SK-N-SH treated with all-trans-retinoic acid at 6 μM for 48 hours (cell line): ENCODE results near the gene C8B.

Experiments
- ATAC-seq: fragments of 200-7000 bp; cut with Tn5 transposase; 3 replicates; pipeline ENCODE4 v1.9.1; 2020; ENCODE audit warnings: mild to moderate bottlenecking, moderate library complexity
- ARNTL ChIP-seq: fragments of 450-650 bp; formaldehyde crosslinking; IDR thresholded peaks from 2 replicates; pipeline ENCODE4 v1.5.0; 2020; ENCODE audit warnings: low read depth, mild to moderate bottlenecking, moderate library complexity, borderline replicate concordance
- BACH2 ChIP-seq: fragments of 250-450 bp; sonication (Bioruptor Pico); IDR thresholded peaks from 2 replicates; pipeline ENCODE4 v1.9.0; 2021; ENCODE audit warnings: mild to moderate bottlenecking, borderline replicate concordance
- CSDC2 ChIP-seq: fragments of 250-450 bp; sonication (Bioruptor Pico); IDR thresholded peaks from 2 replicates; pipeline ENCODE4 v1.5.0; 2020; ENCODE audit warnings: mild to moderate bottlenecking, moderate library complexity
- CSRNP3 ChIP-seq: fragments of 250-450 bp; sonication (Bioruptor Pico); IDR thresholded peaks from 2 replicates; pipeline ENCODE4 v1.5.1; 2021; ENCODE audit warnings: mild to moderate bottlenecking, moderate library complexity
- ESRRG ChIP-seq: fragments of 250-450 bp; sonication (Bioruptor Pico); IDR thresholded peaks from 2 replicates; pipeline ENCODE4 v1.6.1; 2021; ENCODE audit warnings: mild to moderate bottlenecking
- GLIS3 ChIP-seq: fragments of 250-450 bp; sonication (Bioruptor Pico); IDR thresholded peaks from 2 replicates; pipeline ENCODE4 v1.5.0; 2020; ENCODE audit warnings: mild to moderate bottlenecking, moderate library complexity
- ISL1 ChIP-seq: fragments of 250-450 bp; sonication (Bioruptor Pico); IDR thresholded peaks from 2 replicates; pipeline ENCODE4 v2.1.2; 2022; ENCODE audit warnings: mild to moderate bottlenecking, moderate library complexity
- OSR1 ChIP-seq: fragments of 250-450 bp; sonication (Bioruptor Pico); IDR thresholded peaks from 2 replicates; pipeline ENCODE4 v1.8.0; 2022; ENCODE audit warnings: moderate library complexity, mild to moderate bottlenecking, inconsistent platforms
- PATZ1 ChIP-seq: fragments of 250-450 bp; sonication (Bioruptor Pico); IDR thresholded peaks from 2 replicates; pipeline ENCODE4 v1.8.0; 2020; ENCODE audit warnings: mild to moderate bottlenecking, moderate library complexity, borderline replicate concordance
- PPARA ChIP-seq: fragments of 250-450 bp; sonication (Bioruptor Pico); IDR thresholded peaks from 2 replicates; pipeline ENCODE4 v1.5.0; 2020; ENCODE audit warnings: mild to moderate bottlenecking, borderline replicate concordance
- RARB ChIP-seq: fragments of 250-450 bp; sonication (Bioruptor Pico); IDR thresholded peaks from 2 replicates; pipeline ENCODE4 v1.8.0; 2021; ENCODE audit warnings: mild to moderate bottlenecking, moderate library complexity
- SNAI2 ChIP-seq: fragments of 250-450 bp; sonication (Bioruptor Pico); IDR thresholded peaks from 2 replicates; pipeline ENCODE4 v1.5.0; 2020; ENCODE audit warnings: mild to moderate bottlenecking, moderate library complexity
- TCF4 ChIP-seq: fragments of 250-450 bp; sonication (Bioruptor Pico); IDR thresholded peaks from 2 replicates; pipeline ENCODE4 v1.8.0; 2021; ENCODE audit warnings: mild to moderate bottlenecking, moderate library complexity, borderline replicate concordance
- TOX ChIP-seq: fragments of 250-450 bp; sonication (Bioruptor Pico); IDR thresholded peaks from 2 replicates; pipeline ENCODE4 v1.8.0; 2021; ENCODE audit warnings: mild to moderate bottlenecking, moderate library complexity, borderline replicate concordance
- ZC3H10 ChIP-seq: fragments of 250-450 bp; sonication (Bioruptor Pico); IDR thresholded peaks from 2 replicates; pipeline ENCODE4 v1.5.1; 2021; ENCODE audit warnings: mild to moderate bottlenecking, moderate library complexity
- ZFP3 ChIP-seq: fragments of 250-450 bp; sonication (Bioruptor Pico); IDR thresholded peaks from 2 replicates; pipeline ENCODE4 v1.5.0; 2020; ENCODE audit warnings: mild to moderate bottlenecking, moderate library complexity
- ZFP30 ChIP-seq: fragments of 450-650 bp; formaldehyde crosslinking; IDR thresholded peaks from 2 replicates; pipeline ENCODE4 v1.5.0; 2022; ENCODE audit warnings: mild to moderate bottlenecking, moderate library complexity
- ZNF565 ChIP-seq: fragments of 450-650 bp; formaldehyde crosslinking; conservative IDR thresholded peaks from 2 replicates; pipeline ENCODE4 v1.5.0; 2020; ENCODE audit warnings: low read depth, mild to moderate bottlenecking, moderate library complexity
- ZNF70 ChIP-seq: fragments of 450-650 bp; formaldehyde crosslinking; IDR thresholded peaks from 2 replicates; pipeline ENCODE4 v1.5.0; 2020; ENCODE audit warnings: mild to moderate bottlenecking, moderate library complexity
- TF ChIP-seq, protein P1 (sequence below): fragments of 250-450 bp; sonication (Bioruptor Pico); IDR thresholded peaks from 2 replicates; pipeline ENCODE4 v1.5.1; 2020; ENCODE audit warnings: low read depth, mild to moderate bottlenecking, moderate library complexity
- TF ChIP-seq, protein P2 (sequence below): fragments of 250-450 bp; sonication (Bioruptor Pico); IDR thresholded peaks from 2 replicates; pipeline ENCODE4 v1.5.0; 2020; ENCODE audit warnings: mild to moderate bottlenecking, moderate library complexity

C8B gene

DNA sequence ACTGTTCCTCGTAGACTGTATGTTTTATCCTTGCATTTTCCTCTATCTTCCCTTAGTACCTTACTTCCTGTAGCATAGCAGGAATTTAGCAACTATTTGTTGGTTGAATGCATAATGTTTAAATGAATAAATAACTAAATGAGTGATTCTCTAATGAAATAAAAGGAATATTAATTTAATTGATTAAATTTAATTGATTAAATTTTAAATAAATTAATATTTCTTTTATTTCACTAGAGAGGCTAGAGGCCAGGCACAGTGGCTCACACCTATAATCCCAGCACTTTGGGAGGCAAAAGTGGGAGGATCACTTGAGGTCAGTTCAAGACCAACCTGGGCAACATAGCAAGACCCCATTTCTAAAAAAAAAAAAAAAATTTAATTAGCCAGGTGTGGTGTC, 25.8 kb downstream of the C8B start:
- no peak for ATAC-seq
- TF ChIP-seq TOX (no peak), BACH2 (CRISPR knock-in tag) (no peak), ISL1 (CRISPR knock-in tag) (no peak), RARB (CRISPR knock-in tag) (no peak), CSRNP3 (no peak), ZC3H10 (CRISPR knock-in tag) (no peak), ZNF565 (no peak), GLIS3 (CRISPR knock-in tag) (no peak), ZNF70 (CRISPR knock-in tag) (no peak), PATZ1 (CRISPR knock-in tag) (no peak), ESRRG (CRISPR knock-in tag) (no peak), OSR1 (CRISPR knock-in tag) (no peak), ZFP30 (CRISPR knock-in tag) (no peak), ZFP3 (CRISPR knock-in tag) (no peak)
- TF ChIP-seq, protein P1, sequence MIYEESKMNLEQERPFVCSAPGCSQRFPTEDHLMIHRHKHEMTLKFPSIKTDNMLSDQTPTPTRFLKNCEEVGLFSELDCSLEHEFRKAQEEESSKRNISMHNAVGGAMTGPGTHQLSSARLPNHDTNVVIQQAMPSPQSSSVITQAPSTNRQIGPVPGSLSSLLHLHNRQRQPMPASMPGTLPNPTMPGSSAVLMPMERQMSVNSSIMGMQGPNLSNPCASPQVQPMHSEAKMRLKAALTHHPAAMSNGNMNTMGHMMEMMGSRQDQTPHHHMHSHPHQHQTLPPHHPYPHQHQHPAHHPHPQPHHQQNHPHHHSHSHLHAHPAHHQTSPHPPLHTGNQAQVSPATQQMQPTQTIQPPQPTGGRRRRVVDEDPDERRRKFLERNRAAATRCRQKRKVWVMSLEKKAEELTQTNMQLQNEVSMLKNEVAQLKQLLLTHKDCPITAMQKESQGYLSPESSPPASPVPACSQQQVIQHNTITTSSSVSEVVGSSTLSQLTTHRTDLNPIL (CRISPR knock-in tag) = no peak
- TF ChIP-seq, protein P2, sequence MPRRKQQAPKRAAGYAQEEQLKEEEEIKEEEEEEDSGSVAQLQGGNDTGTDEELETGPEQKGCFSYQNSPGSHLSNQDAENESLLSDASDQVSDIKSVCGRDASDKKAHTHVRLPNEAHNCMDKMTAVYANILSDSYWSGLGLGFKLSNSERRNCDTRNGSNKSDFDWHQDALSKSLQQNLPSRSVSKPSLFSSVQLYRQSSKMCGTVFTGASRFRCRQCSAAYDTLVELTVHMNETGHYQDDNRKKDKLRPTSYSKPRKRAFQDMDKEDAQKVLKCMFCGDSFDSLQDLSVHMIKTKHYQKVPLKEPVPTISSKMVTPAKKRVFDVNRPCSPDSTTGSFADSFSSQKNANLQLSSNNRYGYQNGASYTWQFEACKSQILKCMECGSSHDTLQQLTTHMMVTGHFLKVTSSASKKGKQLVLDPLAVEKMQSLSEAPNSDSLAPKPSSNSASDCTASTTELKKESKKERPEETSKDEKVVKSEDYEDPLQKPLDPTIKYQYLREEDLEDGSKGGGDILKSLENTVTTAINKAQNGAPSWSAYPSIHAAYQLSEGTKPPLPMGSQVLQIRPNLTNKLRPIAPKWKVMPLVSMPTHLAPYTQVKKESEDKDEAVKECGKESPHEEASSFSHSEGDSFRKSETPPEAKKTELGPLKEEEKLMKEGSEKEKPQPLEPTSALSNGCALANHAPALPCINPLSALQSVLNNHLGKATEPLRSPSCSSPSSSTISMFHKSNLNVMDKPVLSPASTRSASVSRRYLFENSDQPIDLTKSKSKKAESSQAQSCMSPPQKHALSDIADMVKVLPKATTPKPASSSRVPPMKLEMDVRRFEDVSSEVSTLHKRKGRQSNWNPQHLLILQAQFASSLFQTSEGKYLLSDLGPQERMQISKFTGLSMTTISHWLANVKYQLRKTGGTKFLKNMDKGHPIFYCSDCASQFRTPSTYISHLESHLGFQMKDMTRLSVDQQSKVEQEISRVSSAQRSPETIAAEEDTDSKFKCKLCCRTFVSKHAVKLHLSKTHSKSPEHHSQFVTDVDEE (CRISPR knock-in tag) = no peak

- TF ChIP-seq TCF4 = no peak
- no peak for TF ChIP-seq ZNF565
- TF ChIP-seq, protein P2 (CRISPR knock-in tag) = no peak
- TF ChIP-seq CSDC2 (CRISPR knock-in tag) = no peak
- TF ChIP-seq TOX = no peak
- no peak for TF ChIP-seq OSR1 (CRISPR knock-in tag)
- no peak for TF ChIP-seq ZFP30 (CRISPR knock-in tag)
- TF ChIP-seq CSRNP3 = no peak
- ATAC-seq = no peak
Measured at GRCh38 chr1:56939209-56939608, 26.6 kb downstream of the C8B start.

GRCh38 chr1:56938646-56939045, 27.2 kb downstream of the C8B start:
- no peak for TF ChIP-seq GLIS3 (CRISPR knock-in tag)
- no peak for TF ChIP-seq ZNF70 (CRISPR knock-in tag)
- TF ChIP-seq CSDC2 (CRISPR knock-in tag) = no peak
- no peak for TF ChIP-seq ARNTL (CRISPR knock-in tag)
- no peak for TF ChIP-seq PPARA (CRISPR knock-in tag)
- TF ChIP-seq RARB (CRISPR knock-in tag) = no peak
- TF ChIP-seq, protein P2 (CRISPR knock-in tag) = no peak
- TF ChIP-seq ESRRG (CRISPR knock-in tag) = no peak
- no peak for TF ChIP-seq ZNF565
- no peak for TF ChIP-seq TCF4
- no peak for TF ChIP-seq SNAI2 (CRISPR knock-in tag)
- TF ChIP-seq, all 23 proteins: peak for 0

More at GRCh38 chr1:56938646-56939045, 27.2 kb downstream of the C8B start:
- ATAC-seq = no peak
